ENCODE data around the gene NOL4L.

NOL4L gene

DNA sequence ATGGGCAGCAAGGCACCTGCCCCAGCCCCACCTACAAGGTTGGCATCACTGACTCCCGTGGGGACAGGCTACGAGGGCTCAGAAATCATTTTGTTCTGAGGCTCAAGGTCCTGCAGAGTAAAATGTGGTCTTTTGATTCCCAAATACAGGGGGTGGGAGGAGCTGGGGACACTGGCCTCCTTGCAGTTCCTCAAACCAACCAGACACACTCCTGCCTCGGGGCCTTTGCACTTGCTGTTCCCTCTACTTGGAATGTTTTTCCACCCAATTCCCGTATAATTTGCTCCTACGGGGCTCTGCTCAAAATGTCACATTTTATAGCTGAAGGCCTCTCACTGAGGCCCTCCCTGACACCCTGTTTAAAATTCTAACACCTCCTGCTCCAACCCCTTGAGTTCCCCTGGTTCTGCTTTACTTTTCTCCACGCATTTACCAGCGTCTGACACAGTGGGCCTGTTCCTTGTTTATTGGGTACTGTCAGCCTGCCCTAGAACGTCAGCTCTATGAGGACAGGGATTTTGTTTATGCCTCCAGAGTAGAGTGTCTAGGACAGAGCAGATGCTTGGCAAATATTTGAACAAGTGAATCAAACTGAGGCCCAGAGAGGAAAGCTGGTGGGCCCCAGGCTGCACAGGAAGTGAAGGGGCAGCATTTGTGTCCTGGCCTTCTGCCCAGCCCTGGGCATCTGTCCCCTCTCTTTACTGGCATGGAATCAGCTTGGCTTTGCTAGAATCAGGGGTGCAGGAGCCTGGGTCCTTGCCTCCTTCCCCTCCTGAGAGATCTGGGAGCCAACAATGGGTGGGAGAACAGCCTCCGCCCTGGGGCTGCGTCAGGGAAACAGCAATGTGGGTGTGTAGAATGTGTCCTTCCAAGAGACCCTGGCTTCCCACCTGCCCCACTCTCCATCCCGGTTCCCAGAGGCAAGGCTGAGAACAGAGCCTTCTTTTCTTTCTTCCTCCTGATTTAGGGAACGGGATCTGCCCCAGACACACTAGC, 18.5 kb downstream of the NOL4L start:
- no peak for TF ChIP-seq POLR2AphosphoS5 (IDR thresholded peaks at IDR 0.05; ENCODE audit: low read depth, low read length)
- TF ChIP-seq POLR2A (IDR thresholded peaks at IDR 0.05; ENCODE audit: low read depth, low read length): no peak
- TF ChIP-seq POU2F2 (IDR thresholded peaks at IDR 0.05; ENCODE audit: low read depth, low read length): no peak
- no peak for TF ChIP-seq PAX5 (IDR thresholded peaks at IDR 0.05; ENCODE audit: insufficient read depth, low read length, severe bottlenecking)
- no peak for TF ChIP-seq SPI1 (IDR thresholded peaks at IDR 0.05; ENCODE audit: low read depth, low read length)
- no peak for TF ChIP-seq TAF1 (IDR thresholded peaks at IDR 0.05; ENCODE audit: low read depth, low read length)
- FAIRE-seq (no peak), DNase-seq (ENCODE audit: insufficient read length, low spot score) (no peak)

DNA sequence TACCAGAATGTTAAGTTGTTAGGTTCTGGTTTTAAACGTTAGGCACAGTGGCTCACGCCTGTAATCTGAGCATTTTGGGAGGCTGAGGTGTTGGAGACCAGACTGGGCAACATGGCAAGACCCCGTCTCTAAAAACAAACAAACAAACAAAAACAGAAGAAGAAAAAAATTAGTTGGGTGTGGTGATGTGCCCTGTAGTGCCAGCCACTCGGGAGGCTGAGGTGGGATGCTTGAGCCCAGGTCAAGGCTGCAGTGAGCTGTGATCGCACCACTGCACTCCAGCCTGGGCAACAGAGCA, 19.4 kb downstream of the NOL4L start:
- no peak for DNase-seq (ENCODE audit: insufficient read length, low spot score)
- TF ChIP-seq POLR2A (IDR thresholded peaks at IDR 0.05; ENCODE audit: low read depth, low read length) (no peak), POU2F2 (IDR thresholded peaks at IDR 0.05; ENCODE audit: low read depth, low read length) (no peak)
- no peak for FAIRE-seq

DNA sequence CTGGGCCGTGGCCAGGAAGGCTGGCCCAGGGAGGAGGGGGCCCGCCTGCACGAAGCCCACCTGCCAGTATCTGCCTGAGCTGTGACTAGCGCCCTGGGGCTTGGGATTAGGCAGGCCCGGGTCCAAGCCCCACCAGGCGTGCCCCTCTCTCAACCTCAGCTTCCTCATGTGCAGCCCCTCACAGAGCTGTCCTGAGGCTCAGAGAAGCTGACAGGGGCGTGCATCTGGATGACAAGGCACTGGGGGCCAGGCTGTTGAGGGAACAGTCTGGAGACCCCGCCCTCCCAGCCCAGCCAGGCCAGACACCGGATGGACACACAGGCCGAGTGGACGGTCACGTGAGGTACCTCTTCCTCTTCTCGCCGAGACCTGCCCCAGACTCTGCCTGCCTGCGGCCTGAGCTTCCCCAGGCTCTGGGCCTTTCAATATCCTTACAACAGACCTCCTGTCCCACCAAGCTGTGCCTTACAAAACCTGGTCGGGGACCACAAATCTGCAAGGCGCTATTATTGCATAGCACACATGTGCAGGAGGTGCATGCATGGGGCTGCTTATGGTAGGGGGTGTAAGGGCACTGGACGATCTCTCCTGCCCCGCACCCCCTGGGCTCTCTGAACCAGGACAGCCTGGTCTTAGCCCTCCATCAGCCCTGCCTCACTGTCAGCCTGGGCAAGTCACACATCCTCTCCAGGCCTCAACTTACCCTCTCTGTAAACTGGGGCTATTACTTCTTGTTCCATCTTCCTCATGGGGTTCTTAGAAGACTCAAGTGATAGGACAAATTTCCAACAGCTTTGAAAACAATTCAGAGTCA, 20.0 kb downstream of the NOL4L start:
- no peak for DNase-seq (ENCODE audit: insufficient read length, low spot score)
- no peak for FAIRE-seq
- TF ChIP-seq SPI1 (IDR thresholded peaks at IDR 0.05; ENCODE audit: low read depth, low read length) (no peak), POU2F2 (IDR thresholded peaks at IDR 0.05; ENCODE audit: low read depth, low read length) (no peak), POLR2AphosphoS5 (IDR thresholded peaks at IDR 0.05; ENCODE audit: low read depth, low read length) (no peak), POLR2A (IDR thresholded peaks at IDR 0.05; ENCODE audit: low read depth, low read length) (no peak), PAX5 (IDR thresholded peaks at IDR 0.05; ENCODE audit: insufficient read depth, low read length, severe bottlenecking) (no peak)

DNA sequence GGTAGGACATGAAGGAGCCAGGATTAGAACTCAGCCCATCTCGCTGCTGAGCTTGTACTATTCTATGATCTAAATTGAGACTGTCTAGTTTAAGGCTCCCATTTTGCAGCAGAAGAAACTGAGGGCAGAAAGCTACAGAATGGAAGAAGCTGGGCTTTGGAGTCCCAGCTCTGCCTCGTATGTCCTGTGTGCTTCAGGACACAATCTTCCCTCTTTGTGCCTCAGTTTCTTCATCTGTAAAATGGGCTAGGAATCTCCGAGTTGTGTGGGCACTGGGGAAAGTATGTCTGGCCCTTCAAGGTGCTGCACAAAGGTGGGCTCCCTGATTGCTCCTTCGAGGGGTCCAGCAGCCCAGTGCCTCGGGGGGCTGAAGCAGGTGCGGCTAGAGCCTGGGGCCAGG, 20.7 kb downstream of the NOL4L start:
- no peak for FAIRE-seq
- TF ChIP-seq POLR2A (IDR thresholded peaks at IDR 0.05; ENCODE audit: low read depth, low read length): no peak
- no peak for TF ChIP-seq POLR2AphosphoS5 (IDR thresholded peaks at IDR 0.05; ENCODE audit: low read depth, low read length)
- no peak for TF ChIP-seq TAF1 (IDR thresholded peaks at IDR 0.05; ENCODE audit: low read depth, low read length)
- TF ChIP-seq SPI1 (IDR thresholded peaks at IDR 0.05; ENCODE audit: low read depth, low read length): no peak
- no peak for TF ChIP-seq POU2F2 (IDR thresholded peaks at IDR 0.05; ENCODE audit: low read depth, low read length)
- no peak for TF ChIP-seq PAX5 (IDR thresholded peaks at IDR 0.05; ENCODE audit: insufficient read depth, low read length, severe bottlenecking)
- DNase-seq (ENCODE audit: insufficient read length, low spot score): no peak

DNA sequence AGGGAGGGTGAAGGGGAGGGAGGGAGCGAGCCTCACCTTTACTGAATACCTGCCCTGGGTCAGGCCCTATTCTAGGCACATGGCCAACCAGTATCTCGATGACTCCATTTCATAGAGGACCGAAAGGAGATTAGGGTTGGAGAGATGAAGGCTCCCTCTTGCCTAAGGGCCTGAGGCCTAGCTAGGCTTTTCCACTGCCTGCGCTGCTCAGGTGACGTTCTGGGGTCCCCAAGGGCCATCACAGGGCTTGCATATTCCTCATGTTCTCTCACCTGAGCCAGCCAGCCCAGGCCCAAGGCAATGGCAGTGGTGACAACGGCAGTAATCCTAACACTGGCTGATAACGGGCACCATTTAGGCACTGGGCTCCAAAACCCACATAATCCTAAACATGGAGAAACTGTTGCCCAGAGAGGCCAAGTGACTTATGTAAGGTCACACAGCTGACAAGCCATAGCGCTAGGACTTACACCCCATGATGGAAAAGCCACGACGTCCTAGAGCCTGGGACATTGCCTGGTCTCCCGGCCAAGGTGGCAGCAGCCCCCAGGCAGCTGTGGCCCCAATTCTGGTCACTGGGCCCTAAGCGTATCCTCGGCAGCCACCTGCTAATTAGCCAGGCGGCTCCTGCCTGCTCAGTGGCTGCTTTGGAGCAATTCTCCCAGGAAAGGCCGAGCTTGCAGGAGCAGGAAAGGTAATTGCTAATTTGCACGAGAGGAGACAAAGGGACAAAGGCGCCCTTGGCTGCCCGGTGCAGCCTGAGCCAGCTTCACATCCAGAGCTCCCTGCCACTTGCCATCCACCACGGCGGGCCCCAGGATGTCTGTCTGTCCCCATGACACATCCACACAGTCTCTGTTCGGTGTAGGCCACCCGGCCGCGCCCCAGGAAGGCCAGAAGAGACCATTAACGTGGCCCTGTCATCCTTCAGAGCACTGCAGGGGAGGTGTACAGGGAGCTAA, 21.5 kb downstream of the NOL4L start:
- TF ChIP-seq POU2F2 (IDR thresholded peaks at IDR 0.05; ENCODE audit: low read depth, low read length) (no peak), POLR2A (IDR thresholded peaks at IDR 0.05; ENCODE audit: low read depth, low read length) (no peak), POLR2AphosphoS5 (IDR thresholded peaks at IDR 0.05; ENCODE audit: low read depth, low read length) (no peak), TAF1 (IDR thresholded peaks at IDR 0.05; ENCODE audit: low read depth, low read length) (no peak)
- FAIRE-seq: no peak
- no peak for DNase-seq (ENCODE audit: insufficient read length, low spot score)

DNA sequence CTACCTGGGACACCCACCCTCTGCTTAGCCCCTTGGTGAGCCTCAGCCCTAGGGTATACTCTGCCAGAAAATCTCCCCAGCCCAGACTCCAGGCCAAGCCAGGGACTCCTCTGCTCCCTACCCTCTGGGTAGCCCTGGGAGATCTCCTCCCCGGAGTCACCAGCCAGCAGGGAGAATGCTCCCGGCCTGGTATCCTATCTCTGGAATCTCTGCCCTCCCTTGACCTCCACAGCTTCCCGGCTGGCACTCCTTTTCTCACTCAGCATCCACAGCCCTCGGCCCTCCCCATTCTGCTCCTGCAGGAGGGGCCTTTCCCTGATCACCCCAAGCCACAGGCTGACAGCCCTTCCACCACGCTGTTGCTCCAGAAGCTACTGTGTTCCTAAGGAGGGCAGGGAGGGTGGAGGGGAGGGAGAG, 22.6 kb downstream of the NOL4L start:
- TF ChIP-seq POU2F2 (IDR thresholded peaks at IDR 0.05; ENCODE audit: low read depth, low read length): no peak
- DNase-seq (ENCODE audit: insufficient read length, low spot score): no peak
- no peak for FAIRE-seq

DNA sequence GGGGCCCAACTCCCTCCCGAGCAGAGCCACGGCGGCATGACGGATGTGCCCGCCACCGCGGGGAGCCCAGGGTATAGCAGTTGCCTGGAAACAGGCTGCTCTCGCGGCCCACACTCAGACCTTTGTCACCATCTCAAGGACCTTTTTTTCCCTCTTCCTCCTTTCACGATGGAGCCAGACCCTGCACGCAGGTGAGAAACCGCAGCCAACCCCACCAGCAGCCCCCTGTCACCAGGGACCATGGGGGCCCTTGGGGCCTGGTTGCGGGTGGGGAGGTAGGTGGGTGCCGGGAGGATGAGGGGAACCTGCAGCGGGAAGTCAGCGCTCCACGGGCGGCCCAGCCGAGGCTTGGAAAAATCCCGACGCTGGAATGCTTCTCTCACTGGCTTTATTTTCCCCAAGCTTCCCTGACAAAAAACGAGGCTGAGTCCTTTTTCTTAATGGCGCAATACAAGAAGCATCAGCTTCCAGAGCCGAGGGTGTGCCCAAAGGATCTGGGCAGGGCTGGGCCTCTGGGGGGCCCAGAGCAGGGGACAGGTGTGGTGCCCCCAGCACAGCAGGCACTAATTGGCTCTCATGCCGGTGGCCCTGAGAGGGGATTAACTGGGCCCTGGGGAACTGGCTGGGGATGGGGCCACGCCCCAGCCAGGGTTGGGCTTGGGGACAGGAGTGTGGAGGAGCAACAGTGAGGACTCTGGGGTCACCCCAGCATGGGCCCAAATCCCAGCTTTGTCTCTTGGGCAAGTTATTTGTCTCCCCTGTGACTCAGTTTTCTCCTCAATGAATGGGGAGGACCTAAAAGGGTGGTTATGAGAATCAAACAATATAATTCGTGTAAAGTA, 23.9 kb downstream of the NOL4L start:
- DNase-seq (ENCODE audit: insufficient read length, low spot score) (no peak), FAIRE-seq (no peak)
- TF ChIP-seq SPI1 (IDR thresholded peaks at IDR 0.05; ENCODE audit: low read depth, low read length) (no peak), POLR2A (IDR thresholded peaks at IDR 0.05; ENCODE audit: low read depth, low read length) (no peak), POLR2AphosphoS5 (IDR thresholded peaks at IDR 0.05; ENCODE audit: low read depth, low read length) (no peak)

DNA sequence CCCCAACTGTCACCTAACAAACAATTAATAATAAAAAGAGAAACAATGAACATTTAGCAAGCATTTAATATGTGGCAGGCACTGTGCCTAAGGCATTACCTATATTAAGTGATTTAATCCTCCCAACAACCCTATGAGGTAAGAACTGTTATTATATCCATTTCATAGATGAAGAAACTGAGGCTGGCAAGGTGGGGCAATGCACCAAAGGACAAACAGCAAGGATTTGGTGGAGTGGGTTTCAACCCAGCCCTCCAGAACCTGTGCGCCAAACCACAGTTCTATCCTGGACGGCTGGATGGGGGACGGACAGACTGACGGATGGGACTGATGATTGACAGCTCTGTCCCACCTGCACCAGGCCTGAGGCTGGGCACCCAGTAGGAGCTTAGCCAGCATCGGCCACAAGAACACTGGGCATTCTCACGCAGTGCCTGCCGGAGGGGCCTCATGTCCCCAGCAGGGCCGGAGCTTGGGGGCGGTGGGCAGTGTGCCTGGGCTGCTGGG, 24.6 kb downstream of the NOL4L start:
- TF ChIP-seq POLR2A (IDR thresholded peaks at IDR 0.05; ENCODE audit: low read depth, low read length) (no peak), POU2F2 (IDR thresholded peaks at IDR 0.05; ENCODE audit: low read depth, low read length) (no peak), TAF1 (IDR thresholded peaks at IDR 0.05; ENCODE audit: low read depth, low read length) (no peak), POLR2AphosphoS5 (IDR thresholded peaks at IDR 0.05; ENCODE audit: low read depth, low read length) (no peak), SPI1 (IDR thresholded peaks at IDR 0.05; ENCODE audit: low read depth, low read length) (no peak), PAX5 (IDR thresholded peaks at IDR 0.05; ENCODE audit: insufficient read depth, low read length, severe bottlenecking) (no peak)
- FAIRE-seq (no peak), DNase-seq (ENCODE audit: insufficient read length, low spot score) (no peak)
